ENCODE results near the gene INTS14. TPM values are rescaled to one million over a fixed set of nuclear protein-coding genes. Genes with fewer than 3 reads are reported as not detected.
A peak's percentile ranks its signal among the peaks of the same experiment; 100 is the strongest.
"Not testable (repeated sequence)": the region's sequence is repeated elsewhere in the genome, so short reads cannot be mapped to it uniquely, and the experiment has no call there.

The INTS14 gene
- total and polyA plus RNA-seq, 4 donors = 16.0 to 30.5 (median 22.0) TPM

DNA sequence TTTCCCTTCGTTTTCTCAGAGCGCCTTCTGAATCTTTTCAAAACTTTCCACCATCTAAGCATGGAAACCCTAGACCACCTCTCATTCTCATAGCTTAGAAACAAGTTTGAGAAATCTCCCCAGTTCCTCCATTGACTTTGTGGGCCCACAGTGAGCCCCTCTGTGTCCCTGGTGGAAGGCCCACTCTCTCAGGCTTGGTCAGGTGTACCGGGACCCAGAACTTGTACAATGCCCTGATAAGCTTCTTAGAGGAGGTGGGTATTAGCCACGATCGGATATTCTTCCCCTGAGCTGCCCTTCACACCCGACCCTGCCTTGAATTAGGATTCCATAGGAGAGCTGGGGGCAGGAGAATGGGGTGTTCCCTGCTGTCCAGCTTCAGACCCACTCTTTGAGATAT is 10.7 kb upstream of the INTS14 start, which contains the start of gene SLC24A1:
Gene SLC24A1 (plus strand): TSS at position 301 of the 400 bp plus-strand sequence. CDS start 2,143 bp downstream, outside the sequence.
- H3K9me3 ChIP-seq (ENCODE audit: control insufficient read depth, low read length) = no peaks in the 10 kb centered on the region
- H3K27ac ChIP-seq (ENCODE audit: low read depth in 1 of 2, low read length in 2 of 2) = no peak within 1 kb of the TSS
- H3K36me3 ChIP-seq (ENCODE audit: control insufficient read depth in 1 of 2, insufficient read depth in 2 of 2, low read length in 1 of 2) = peaks cover 0 to 5% of the 10 kb centered on the region in 2 donors
- no peaks in the 10 kb centered on the region for H3K27me3 ChIP-seq (ENCODE audit: control insufficient read depth in 1 of 2, insufficient read depth in 2 of 2, low read length in 1 of 2)
- no peaks in the 10 kb centered on the region for H3K4me1 ChIP-seq (ENCODE audit: control insufficient read depth in 1 of 2, insufficient read depth in 2 of 2, low read length in 2 of 2)
- WGBS, 2 donors = 90 to 91% methylated on average over 6 of the region's 6 CpGs
- no peak within 1 kb of the TSS for H3K4me3 ChIP-seq (ENCODE audit: low read length in 2 of 2)
- DNase-seq = no peak
- intact Hi-C loops (cut with DNase I) = no loop called here
- no peak for ATAC-seq (ENCODE audit: low FRiP score)

DNA sequence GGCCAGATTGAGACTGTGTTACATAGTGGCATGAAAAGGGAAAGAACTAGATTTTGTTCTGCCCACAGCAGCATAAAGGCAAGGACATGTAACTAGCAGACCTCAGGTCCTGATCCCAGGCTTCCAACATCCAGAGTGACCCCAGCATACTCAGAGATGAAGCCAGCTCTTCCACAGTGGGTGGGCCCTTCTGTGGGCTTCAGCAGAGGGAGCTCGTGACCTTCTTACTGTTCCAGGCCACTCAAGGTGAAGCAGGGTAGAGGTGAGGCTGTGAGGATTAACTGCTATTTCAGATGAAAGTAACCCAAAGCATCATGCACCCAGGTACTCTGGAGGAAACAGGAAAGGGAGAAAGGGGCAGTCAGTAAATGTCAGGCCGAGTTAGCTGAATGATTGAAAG is 9.9 kb upstream of the INTS14 start:
- DNase-seq = no peak
- peaks cover 0 to 5% of the 10 kb centered on the region in 2 donors for H3K36me3 ChIP-seq (ENCODE audit: control insufficient read depth in 1 of 2, insufficient read depth in 2 of 2, low read length in 1 of 2)
- H3K4me1 ChIP-seq (ENCODE audit: control insufficient read depth in 1 of 2, insufficient read depth in 2 of 2, low read length in 2 of 2) = no peaks in the 10 kb centered on the region
- ATAC-seq (ENCODE audit: low FRiP score) = no peak
- intact Hi-C loops (cut with DNase I) = no loop called here
- H3K27me3 ChIP-seq (ENCODE audit: control insufficient read depth in 1 of 2, insufficient read depth in 2 of 2, low read length in 1 of 2) = no peaks in the 10 kb centered on the region
- no peak overlapping the region for H3K27ac ChIP-seq (ENCODE audit: low read depth in 1 of 2, low read length in 2 of 2)
- WGBS, 2 donors = 88 to 94% methylated on average over 2 of the region's 2 CpGs
- H3K4me3 ChIP-seq (ENCODE audit: low read length in 2 of 2) = no peak overlapping the region
- H3K9me3 ChIP-seq (ENCODE audit: control insufficient read depth, low read length) = no peaks in the 10 kb centered on the region

DNA sequence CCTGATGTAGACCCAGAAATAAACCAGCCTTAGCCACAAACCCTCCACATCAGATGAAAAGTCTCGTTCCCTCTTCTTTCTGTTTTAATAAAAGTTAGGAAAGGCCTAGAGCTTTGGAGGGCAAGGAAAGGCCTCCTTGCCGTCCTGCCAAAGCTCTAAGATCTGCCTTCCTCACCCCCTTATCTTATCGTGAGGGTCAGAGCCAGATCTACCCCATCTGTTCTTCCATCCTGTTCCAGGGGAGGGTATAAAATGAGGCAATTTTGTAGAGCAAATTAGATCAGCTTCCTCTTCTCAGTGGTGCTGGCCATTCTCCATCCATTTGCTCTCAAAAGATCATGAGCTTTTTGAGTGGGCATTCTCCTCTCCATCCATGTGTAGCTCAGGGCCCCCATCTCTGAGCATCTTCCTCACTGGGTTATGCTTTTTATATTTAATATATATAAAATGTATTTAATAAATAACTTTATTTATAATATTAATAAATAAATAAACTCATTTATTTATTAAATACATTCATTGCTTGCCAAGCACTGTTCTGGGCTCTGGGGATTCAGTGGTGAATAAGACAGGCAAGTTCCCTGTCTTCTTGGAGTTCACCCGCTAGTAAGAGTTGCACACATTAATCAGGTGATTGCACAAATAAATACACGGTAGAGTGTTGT is 8.8 kb upstream of the INTS14 start:
- no peaks in the 10 kb centered on the region for H3K9me3 ChIP-seq (ENCODE audit: control insufficient read depth, low read length)
- H3K36me3 ChIP-seq (ENCODE audit: control insufficient read depth in 1 of 2, insufficient read depth in 2 of 2, low read length in 1 of 2) = peaks cover 0 to 3% of the 10 kb centered on the region in 2 donors
- DNase-seq (no peak), ATAC-seq (ENCODE audit: low FRiP score) (no peak)
- 76 to 83% methylated on average over 5 of the region's 5 CpGs for WGBS, 2 donors
- H3K27me3 ChIP-seq (ENCODE audit: control insufficient read depth in 1 of 2, insufficient read depth in 2 of 2, low read length in 1 of 2) = no peaks in the 10 kb centered on the region
- H3K4me1 ChIP-seq (ENCODE audit: control insufficient read depth in 1 of 2, insufficient read depth in 2 of 2, low read length in 2 of 2) = no peaks in the 10 kb centered on the region
- intact Hi-C loops (cut with DNase I) = no loop called here
- H3K4me3 ChIP-seq (ENCODE audit: low read length in 2 of 2) = no peak overlapping the region
- H3K27ac ChIP-seq (ENCODE audit: low read depth in 1 of 2, low read length in 2 of 2) = no peak overlapping the region

DNA sequence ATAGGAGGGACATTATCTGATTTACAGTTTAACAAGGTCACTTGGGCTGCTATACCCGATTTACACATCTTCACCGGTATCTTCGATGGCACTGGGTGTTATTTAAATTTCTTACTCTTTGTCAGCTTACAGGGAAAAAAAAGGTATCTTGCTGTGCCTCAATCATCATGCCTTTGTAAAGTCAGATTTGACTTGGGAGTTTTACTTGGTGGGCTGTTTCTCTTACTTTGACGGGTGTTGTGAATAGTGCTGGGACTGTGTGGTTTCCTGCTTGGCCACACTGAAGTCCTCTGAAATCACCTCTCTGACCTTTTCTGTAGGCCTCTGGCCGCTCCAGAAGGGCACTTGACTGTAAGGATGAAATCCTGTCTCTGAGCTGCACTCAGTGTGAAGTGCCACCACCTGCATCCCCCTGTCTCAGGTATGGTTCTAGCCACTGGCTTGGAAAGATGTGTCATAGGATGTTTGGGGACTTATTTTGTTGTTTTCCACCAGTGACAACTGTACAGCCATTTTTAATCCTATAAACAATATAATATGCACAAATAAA is 7.7 kb upstream of the INTS14 start:
- 55 to 64% methylated on average over 5 of the region's 5 CpGs for WGBS, 2 donors
- H3K27ac ChIP-seq (ENCODE audit: low read depth in 1 of 2, low read length in 2 of 2) = no peak overlapping the region
- ATAC-seq (ENCODE audit: low FRiP score) (no peak), DNase-seq (no peak)
- no peak overlapping the region for H3K4me3 ChIP-seq (ENCODE audit: low read length in 2 of 2)
- no peaks in the 10 kb centered on the region for H3K4me1 ChIP-seq (ENCODE audit: control insufficient read depth in 1 of 2, insufficient read depth in 2 of 2, low read length in 2 of 2)
- intact Hi-C loops (cut with DNase I) = no loop called here
- no peaks in the 10 kb centered on the region for H3K9me3 ChIP-seq (ENCODE audit: control insufficient read depth, low read length)
- no peaks in the 10 kb centered on the region for H3K27me3 ChIP-seq (ENCODE audit: control insufficient read depth in 1 of 2, insufficient read depth in 2 of 2, low read length in 1 of 2)
- peaks cover 0 to 2% of the 10 kb centered on the region in 2 donors for H3K36me3 ChIP-seq (ENCODE audit: control insufficient read depth in 1 of 2, insufficient read depth in 2 of 2, low read length in 1 of 2)

DNA sequence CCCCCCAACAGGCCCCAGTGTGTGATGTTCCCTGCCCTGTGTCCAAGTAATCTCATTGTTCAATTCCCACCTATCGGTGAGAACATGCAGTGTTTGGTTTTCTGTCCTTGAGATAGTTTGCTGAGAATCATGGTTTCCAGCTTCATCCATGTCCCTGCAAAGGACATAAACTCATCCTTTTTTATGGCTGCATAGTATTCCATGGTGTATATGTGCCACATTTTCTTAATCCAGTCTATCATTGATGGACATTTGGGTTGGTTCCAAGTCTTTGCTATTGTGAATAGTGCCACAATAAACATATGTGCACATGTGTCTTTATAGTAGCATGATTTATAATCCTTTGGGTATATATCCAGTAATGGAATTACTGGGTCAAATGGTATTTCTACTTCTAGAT is 5.0 kb upstream of the INTS14 start:
- H3K27ac ChIP-seq (ENCODE audit: low read depth in 1 of 2, low read length in 2 of 2); ATAC-seq (ENCODE audit: low FRiP score); H3K9me3 ChIP-seq (ENCODE audit: control insufficient read depth, low read length); H3K27me3 ChIP-seq (ENCODE audit: control insufficient read depth in 1 of 2, insufficient read depth in 2 of 2, low read length in 1 of 2); H3K36me3 ChIP-seq (ENCODE audit: control insufficient read depth in 1 of 2, insufficient read depth in 2 of 2, low read length in 1 of 2); DNase-seq; H3K4me1 ChIP-seq (ENCODE audit: control insufficient read depth in 1 of 2, insufficient read depth in 2 of 2, low read length in 2 of 2); H3K4me3 ChIP-seq (ENCODE audit: low read length in 2 of 2); intact Hi-C loops (cut with DNase I): not testable (repeated sequence)
- WGBS, 2 donors = 96 to 100% methylated on average over 1 of the region's 1 CpG

DNA sequence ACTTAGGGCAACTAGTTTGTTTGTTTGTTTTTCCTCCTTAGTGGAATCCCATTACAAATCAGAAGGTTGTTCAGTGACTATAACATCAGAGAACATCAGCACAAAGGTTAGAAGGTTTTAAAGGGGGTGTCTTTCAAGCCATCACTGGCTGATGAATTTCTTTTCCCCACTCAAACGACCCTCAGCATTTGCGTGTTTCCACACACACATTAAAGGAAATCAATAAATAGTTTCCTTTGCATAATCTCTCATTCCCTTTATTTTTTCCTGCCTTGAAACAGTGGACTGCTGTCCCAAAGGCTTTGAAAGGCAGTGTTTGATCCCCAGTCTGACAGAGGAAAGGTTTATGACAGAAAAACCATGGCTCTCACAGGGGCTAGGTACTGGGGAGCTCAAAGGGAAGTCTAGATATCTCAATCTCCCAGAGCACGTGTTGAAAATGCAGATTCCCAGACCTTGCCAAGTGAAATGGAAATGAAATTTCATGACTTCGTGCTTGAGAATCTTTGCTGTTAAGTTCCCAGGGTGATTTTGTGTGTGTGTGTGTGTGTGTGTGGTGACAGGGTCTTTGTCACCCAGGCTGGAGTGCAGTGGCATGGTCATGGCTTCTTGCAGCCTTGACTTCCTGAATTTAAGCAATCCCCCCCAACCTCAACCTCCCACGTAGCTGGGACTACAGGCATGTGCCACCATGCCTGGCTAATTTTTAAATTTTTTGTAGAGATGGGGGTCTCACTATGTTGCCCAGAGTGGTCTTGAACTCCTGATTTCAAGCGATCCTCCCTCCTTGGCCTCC is 2.2 kb upstream of the INTS14 start:
- H3K36me3 ChIP-seq (ENCODE audit: control insufficient read depth in 1 of 2, insufficient read depth in 2 of 2, low read length in 1 of 2) = no peaks in the 10 kb centered on the region
- H3K27ac ChIP-seq (ENCODE audit: low read depth in 1 of 2, low read length in 2 of 2) = no peak overlapping the region
- ATAC-seq (ENCODE audit: low FRiP score) (no peak), DNase-seq (no peak)
- H3K4me3 ChIP-seq (ENCODE audit: low read length in 2 of 2) = no peak overlapping the region
- no peaks in the 10 kb centered on the region for H3K9me3 ChIP-seq (ENCODE audit: control insufficient read depth, low read length)
- 77 to 83% methylated on average over 6 of the region's 6 CpGs for WGBS, 2 donors
- H3K27me3 ChIP-seq (ENCODE audit: control insufficient read depth in 1 of 2, insufficient read depth in 2 of 2, low read length in 1 of 2) = no peaks in the 10 kb centered on the region
- intact Hi-C loops (cut with DNase I) = no loop called here
- H3K4me1 ChIP-seq (ENCODE audit: control insufficient read depth in 1 of 2, insufficient read depth in 2 of 2, low read length in 2 of 2) = peaks cover 2 to 4% of the 10 kb centered on the region in 2 donors

DNA sequence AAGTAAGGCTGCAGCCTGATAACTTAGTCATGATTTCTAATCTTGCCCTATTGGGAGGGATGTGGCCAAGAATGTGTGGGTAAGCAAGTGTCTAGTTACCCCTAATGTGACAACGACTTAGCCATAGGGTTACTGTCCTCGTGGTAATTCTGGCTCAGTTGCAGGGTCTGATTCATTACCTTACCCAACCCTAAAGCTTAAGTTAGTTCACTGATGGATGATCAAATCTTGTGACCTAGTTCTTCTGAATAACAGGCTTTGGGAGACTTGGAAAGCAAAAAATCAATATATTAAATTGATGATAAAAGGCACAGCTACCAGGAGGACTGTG is 1.6 kb upstream of the INTS14 start:
- ATAC-seq (ENCODE audit: low FRiP score) (no peak), DNase-seq (no peak)
- no peaks in the 10 kb centered on the region for H3K9me3 ChIP-seq (ENCODE audit: control insufficient read depth, low read length)
- no peaks in the 10 kb centered on the region for H3K36me3 ChIP-seq (ENCODE audit: control insufficient read depth in 1 of 2, insufficient read depth in 2 of 2, low read length in 1 of 2)
- peaks cover 2 to 4% of the 10 kb centered on the region in 2 donors for H3K4me1 ChIP-seq (ENCODE audit: control insufficient read depth in 1 of 2, insufficient read depth in 2 of 2, low read length in 2 of 2)
- H3K4me3 ChIP-seq (ENCODE audit: low read length in 2 of 2) = no peak overlapping the region
- H3K27ac ChIP-seq (ENCODE audit: low read depth in 1 of 2, low read length in 2 of 2) = no peak overlapping the region
- 63 to 74% methylated on average over 2 of the region's 2 CpGs for WGBS, 2 donors
- intact Hi-C loops (cut with DNase I) = no loop called here
- no peaks in the 10 kb centered on the region for H3K27me3 ChIP-seq (ENCODE audit: control insufficient read depth in 1 of 2, insufficient read depth in 2 of 2, low read length in 1 of 2)

DNA sequence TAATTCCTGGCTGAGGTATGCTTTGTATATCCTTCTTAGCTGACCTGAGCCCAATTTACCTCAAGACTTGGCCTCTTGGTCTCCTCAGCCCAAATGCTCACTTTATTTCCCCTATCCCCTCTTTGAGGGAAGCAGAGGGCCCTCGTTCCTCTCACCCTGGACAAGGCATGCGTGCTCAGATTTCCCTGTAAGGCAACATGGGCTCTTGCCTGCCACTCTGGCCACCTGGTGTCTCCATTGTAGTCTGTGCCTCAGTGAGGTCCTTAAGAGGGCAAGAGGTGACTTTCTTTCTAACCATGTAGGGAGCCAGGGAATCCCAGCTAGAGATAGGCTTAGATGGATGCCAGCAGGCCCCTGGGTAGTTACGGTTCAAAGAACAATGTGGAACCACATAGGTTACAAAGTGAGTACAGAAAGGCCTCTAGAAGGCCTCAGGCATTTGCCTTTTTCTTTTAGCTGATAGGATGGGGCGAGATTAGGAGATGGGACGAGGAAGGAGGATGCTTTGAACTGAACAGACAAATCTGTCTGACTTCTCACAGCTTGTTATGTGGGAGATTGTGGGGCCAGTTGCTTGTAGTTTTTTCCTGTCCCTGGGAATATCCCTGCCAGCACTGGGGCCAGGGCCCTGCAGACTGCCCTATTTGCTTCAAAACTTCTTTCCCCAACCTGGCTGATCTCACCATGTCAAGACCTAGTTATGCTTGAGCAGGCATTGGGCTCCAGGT is 1.1 kb upstream of the INTS14 start:
- DNase-seq (no peak), ATAC-seq (ENCODE audit: low FRiP score) (no peak)
- H3K36me3 ChIP-seq (ENCODE audit: control insufficient read depth in 1 of 2, insufficient read depth in 2 of 2, low read length in 1 of 2) = no peaks in the 10 kb centered on the region
- no peaks in the 10 kb centered on the region for H3K27me3 ChIP-seq (ENCODE audit: control insufficient read depth in 1 of 2, insufficient read depth in 2 of 2, low read length in 1 of 2)
- peak overlapping the region in 1 of 2 donors; percentile 53 for H3K4me3 ChIP-seq (ENCODE audit: low read length in 2 of 2)
- peak overlapping the region in 1 of 2 donors; percentile 59 for H3K27ac ChIP-seq (ENCODE audit: low read depth in 1 of 2, low read length in 2 of 2)
- no peaks in the 10 kb centered on the region for H3K9me3 ChIP-seq (ENCODE audit: control insufficient read depth, low read length)
- H3K4me1 ChIP-seq (ENCODE audit: control insufficient read depth in 1 of 2, insufficient read depth in 2 of 2, low read length in 2 of 2) = peaks cover 2 to 4% of the 10 kb centered on the region in 2 donors
- 76 to 83% methylated on average over 5 of the region's 5 CpGs for WGBS, 2 donors
- intact Hi-C loops (cut with DNase I) = no loop called here

Measured in aorta (tissue), 5 donors.